Mucosa of descending colon (tissue), 3 donors: ENCODE results near the gene NEU1. TPM values are rescaled to one million over a fixed set of nuclear protein-coding genes. Genes with fewer than 3 reads are reported as not detected.
"Not testable (repeated sequence)": the region's sequence is repeated elsewhere in the genome, so short reads cannot be mapped to it uniquely, and the experiment has no call there.

Experiments
- ATAC-seq: fragments of 200-7000 bp; cut with Tn5 transposase; one replicate; pipeline ENCODE4 v1.9.1; 2020; ENCODE audit warnings: mild to moderate bottlenecking, moderate library complexity
- DNase-seq, 3 donors: peaks; one replicate each; pipeline ENCODE4 v3.0.0-alpha.2; 2020
- H3K36me3 ChIP-seq: fragments of 200-600 bp; one replicate; pipeline ENCODE4 v1.8.0; 2021; ENCODE audit warnings: low read depth, mild to moderate bottlenecking
- H3K4me1 ChIP-seq: fragments of 200-600 bp; one replicate; pipeline ENCODE4 v1.8.0; 2021; ENCODE audit warnings: low read depth, mild to moderate bottlenecking
- H3K4me3 ChIP-seq: fragments of 200-600 bp; one replicate; pipeline ENCODE4 v1.8.0; 2021; ENCODE audit warnings: mild to moderate bottlenecking
- H3K9me3 ChIP-seq: fragments of 200-600 bp; one replicate; pipeline ENCODE4 v1.8.0; 2021; ENCODE audit warnings: mild to moderate bottlenecking
- CTCF ChIP-seq: fragments of 200-600 bp; IDR thresholded peaks from one replicate; pipeline ENCODE4 v1.8.0; 2022; ENCODE audit warnings: antibody characterized with exemption, mild to moderate bottlenecking
- intact Hi-C, 2 donors: fragments of 100-400 bp; cut with DNase I in 1 of 2; cut with micrococcal nuclease in 1 of 2; formaldehyde crosslinking; loops; one replicate each; pipeline versions ENCODE4 v1.11.0 to v1.11.1; 2022; cut with DNase I, micrococcal nuclease
- total RNA-seq, 3 donors: library from RNA; stranded (reverse); fragmentation: NEBNext Ultra II Directional in 2 of 3; extraction: Animal tissue kit (Norgen Biotek cat#: 25700) in 2 of 3; gene quantifications; one replicate each; pipeline versions ENCODE4 v1.2.1 to v1.2.4, GENCODE V29; 2021 to 2023
- donor health status: DM: no; HTN: no; CAD: no; lungs with moderate emphysema.
- donor health status: DM: no; HTN: no; CAD: no.
- donor health status: DM: no; HTN: yes; CAD: no.

Gene NEU1
- total RNA-seq, 3 donors from 2014 or later, result 44.0 to 65.7 (median 45.0) TPM

- peak overlapping the region; percentile 17 for H3K4me3 ChIP-seq
- no peaks in the 10 kb centered on the region for H3K36me3 ChIP-seq
- ATAC-seq, result peak; percentile 62
- no peaks in the 10 kb centered on the region for H3K9me3 ChIP-seq
- TF ChIP-seq CTCF, result no peak
- peaks cover 67% of the 10 kb centered on the region for H3K4me1 ChIP-seq
- intact Hi-C loops, result no loop called here
- peak; percentile 93 to 95 (median 93) for DNase-seq
Observed at GRCh38 chr6:31821301-31822035, 41.2 kb downstream of the NEU1 start.

- H3K9me3 ChIP-seq, H3K4me3 ChIP-seq, intact Hi-C loops, H3K36me3 ChIP-seq, ATAC-seq: not testable (repeated sequence)
- peak in 1 of 3 donors; percentile 48 for DNase-seq
- H3K4me1 ChIP-seq, result peaks cover 59% of the 10 kb centered on the region
Observed at GRCh38 chr6:31820399-31820798, 42.2 kb downstream of the NEU1 start.

- no peak for DNase-seq
- peaks cover 54% of the 10 kb centered on the region for H3K4me1 ChIP-seq
- ATAC-seq, result peak; percentile 6
- no peaks in the 10 kb centered on the region for H3K36me3 ChIP-seq
- H3K4me3 ChIP-seq, result no peak overlapping the region
- H3K9me3 ChIP-seq, result no peaks in the 10 kb centered on the region
- no peak for TF ChIP-seq CTCF
- intact Hi-C loops, result no loop called here
Observed at GRCh38 chr6:31819871-31820299, 42.7 kb downstream of the NEU1 start.

- H3K4me1 ChIP-seq, result peaks cover 50% of the 10 kb centered on the region
- H3K4me3 ChIP-seq, H3K9me3 ChIP-seq, H3K36me3 ChIP-seq, ATAC-seq, intact Hi-C loops: not testable (repeated sequence)
- peak in 1 of 3 donors; percentile 30 for DNase-seq
Observed at GRCh38 chr6:31817929-31818511, 44.6 kb downstream of the NEU1 start.

- H3K4me1 ChIP-seq, result peaks cover 45% of the 10 kb centered on the region
- DNase-seq, result peak in 1 of 3 donors; percentile 54
- H3K9me3 ChIP-seq, ATAC-seq, H3K4me3 ChIP-seq, intact Hi-C loops, H3K36me3 ChIP-seq: not testable (repeated sequence)
Observed at GRCh38 chr6:31817133-31817928, 45.3 kb downstream of the NEU1 start.

GRCh38 chr6:31815025-31815838, 47.4 kb downstream of the NEU1 start, which contains the start of the genes HSPA1A and HSPA1L:
HSPA1A (plus strand) TSS chr6:31815543; CDS start chr6:31815757, 214 bp downstream.
HSPA1L (minus strand) TSS chr6:31815283; CDS start chr6:31811972, 3,311 bp downstream.
- peak; percentile 93 to 95 (median 95) for DNase-seq
- peaks cover 31% of the 10 kb centered on the region for H3K4me1 ChIP-seq
- no peak for TF ChIP-seq CTCF
- H3K36me3 ChIP-seq, result no peaks in the 10 kb centered on the region
- H3K9me3 ChIP-seq, result no peaks in the 10 kb centered on the region
- H3K4me3 ChIP-seq, result peak within 1 kb of the TSS; percentile 0
- ATAC-seq, result peak; percentile 82
- intact Hi-C loops, result no loop called here
